Activated T-cell treated with anti-CD3 and anti-CD28 coated beads, Interleukin-2, amount 50 U/mL, for 1 hour (primary cell): ENCODE results near the gene CAP2.
"Not testable (repeated sequence)": the region's sequence is repeated elsewhere in the genome, so short reads cannot be mapped to it uniquely, and the experiment has no call there.

Source experiments
- DNase-seq: peaks from one replicate; pipeline ENCODE4 v3.0.0-alpha.2; 2020

Gene CAP2

GRCh38 chr6:17585766-17586490 lies 192.5 kb downstream of the CAP2 start:
- no peak for DNase-seq

DNA sequence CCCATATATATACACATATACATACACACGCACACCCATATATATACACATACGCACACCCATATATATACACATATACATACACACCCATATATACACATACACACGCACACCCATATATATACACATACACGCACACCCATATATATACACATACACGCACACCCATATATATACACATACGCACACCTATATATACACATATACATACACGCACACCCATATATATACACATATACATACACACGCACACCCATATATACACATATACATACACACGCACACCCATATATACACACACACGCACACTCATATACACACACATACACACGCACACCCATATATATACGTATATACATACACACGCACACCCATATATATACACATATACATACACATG lies 193.2 kb downstream of the CAP2 start:
- DNase-seq: not testable (repeated sequence)

DNA sequence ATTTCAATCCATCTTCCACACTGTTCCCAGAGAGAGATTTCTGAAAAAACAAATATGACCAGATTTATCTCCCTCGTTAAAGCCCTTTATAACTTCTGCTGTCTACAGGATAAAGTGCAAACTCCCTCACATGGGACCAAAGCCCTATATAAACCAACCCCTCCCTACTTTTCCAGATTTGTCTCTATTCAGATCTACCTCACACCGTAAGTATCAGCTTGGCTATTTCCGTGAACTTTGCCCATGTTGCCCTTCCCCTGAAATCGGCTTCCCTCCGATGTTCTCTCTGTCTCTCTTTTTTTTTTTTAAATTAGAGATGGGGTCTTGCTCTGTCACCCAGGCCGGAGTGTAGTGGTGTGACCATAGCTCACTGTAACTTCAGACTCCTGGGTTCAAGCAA lies 194.6 kb downstream of the CAP2 start:
- DNase-seq: no peak

DNA sequence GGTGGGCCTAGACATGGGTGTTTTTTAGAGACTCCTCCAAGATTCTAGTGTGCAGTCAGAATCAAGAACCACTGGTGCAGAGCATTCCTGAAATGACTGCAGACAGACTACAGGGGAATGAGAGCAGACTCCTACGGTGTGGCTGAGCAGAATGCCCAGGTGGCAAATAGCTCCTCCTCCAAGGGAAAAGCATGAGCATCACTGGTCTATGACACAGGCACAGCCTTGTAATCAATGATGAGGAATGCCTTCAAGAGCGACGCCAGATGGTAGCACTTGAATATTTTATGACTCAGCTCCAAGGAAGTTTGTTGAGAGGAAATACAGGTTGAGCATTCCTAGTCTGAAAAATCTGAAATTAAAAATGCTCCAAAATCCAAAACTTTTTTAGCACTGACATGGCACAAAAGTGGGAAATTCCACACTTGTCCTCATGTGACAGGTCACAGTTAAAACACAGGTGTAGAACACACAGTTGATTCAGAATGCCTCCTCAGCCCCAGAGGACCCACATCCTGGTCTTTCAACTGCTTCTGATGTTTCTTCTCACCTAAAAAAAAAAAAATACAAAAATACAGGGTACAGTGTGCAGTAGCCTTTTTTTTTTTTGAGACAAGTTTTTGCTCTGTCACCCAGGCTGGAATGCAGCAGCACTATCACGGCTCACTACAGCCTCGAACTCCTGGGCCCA lies 196.2 kb downstream of the CAP2 start:
- no peak for DNase-seq

DNA sequence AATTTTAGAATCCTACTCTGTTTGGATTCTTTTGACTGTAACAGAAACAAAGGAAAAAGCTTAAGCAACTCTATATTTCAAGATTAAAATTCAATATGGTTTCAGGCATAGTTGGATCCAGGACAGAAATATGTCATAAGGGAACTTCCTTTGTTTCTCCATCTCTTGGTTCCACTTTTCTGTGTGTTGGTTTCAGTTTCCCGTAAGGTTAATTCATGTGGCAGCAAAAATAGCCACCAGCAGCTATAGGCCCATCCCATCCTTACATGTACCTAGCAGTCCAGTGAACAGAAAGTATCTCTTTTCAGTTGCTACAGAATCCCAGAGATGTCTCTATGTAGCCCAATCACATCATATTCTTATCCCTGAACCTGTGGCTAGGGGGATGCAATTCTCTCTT lies 197.9 kb downstream of the CAP2 start:
- no peak for DNase-seq

- no peak for DNase-seq
Observed at GRCh38 chr6:17593246-17593645, 199.9 kb downstream of the CAP2 start.

DNA sequence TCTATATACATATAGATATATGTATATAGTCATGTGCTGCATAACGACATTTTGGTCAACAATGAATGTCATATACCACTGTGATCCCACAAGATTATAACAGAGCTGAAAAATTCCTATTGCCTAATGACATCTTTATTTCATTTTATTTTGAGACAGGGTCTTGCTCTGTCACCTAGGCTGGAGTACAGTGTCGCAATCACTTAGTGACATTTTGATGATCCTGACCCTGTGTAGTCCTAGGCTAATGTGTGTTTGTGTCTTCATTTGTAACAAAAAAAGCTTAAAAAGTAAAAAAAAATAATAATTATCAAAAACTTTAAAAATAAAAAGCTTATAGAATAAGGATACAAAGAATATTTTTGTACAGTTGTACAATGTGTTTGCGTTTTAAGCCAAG lies 202.7 kb downstream of the CAP2 start:
- no peak for DNase-seq

GRCh38 chr6:17599877-17600526 lies 206.6 kb downstream of the CAP2 start, which contains the start of gene FAM8A1:
TSS of gene FAM8A1 (plus strand) at chr6:17600302. CDS start at chr6:17600410, 108 bp downstream.
- DNase-seq: peak; percentile 96

GRCh38 chr6:17600527-17601385 lies 207.4 kb downstream of the CAP2 start:
- DNase-seq: peak; percentile 61

GRCh38 chr6:17601386-17601703 lies 207.9 kb downstream of the CAP2 start:
- no peak for DNase-seq

- no peak for DNase-seq
Observed at GRCh38 chr6:17602888-17603287, 209.5 kb downstream of the CAP2 start.

GRCh38 chr6:17606606-17607005 lies 213.2 kb downstream of the CAP2 start:
- DNase-seq: no peak
